Activated T-cell treated with anti-CD3 and anti-CD28 coated beads, Interleukin-2, amount 50 U/mL, for 1 hour (primary cell): ENCODE results near the gene OLIG2.

Experiments
- DNase-seq: peaks from one replicate; pipeline ENCODE4 v3.0.0-alpha.2; 2020

The OLIG2 gene

DNA sequence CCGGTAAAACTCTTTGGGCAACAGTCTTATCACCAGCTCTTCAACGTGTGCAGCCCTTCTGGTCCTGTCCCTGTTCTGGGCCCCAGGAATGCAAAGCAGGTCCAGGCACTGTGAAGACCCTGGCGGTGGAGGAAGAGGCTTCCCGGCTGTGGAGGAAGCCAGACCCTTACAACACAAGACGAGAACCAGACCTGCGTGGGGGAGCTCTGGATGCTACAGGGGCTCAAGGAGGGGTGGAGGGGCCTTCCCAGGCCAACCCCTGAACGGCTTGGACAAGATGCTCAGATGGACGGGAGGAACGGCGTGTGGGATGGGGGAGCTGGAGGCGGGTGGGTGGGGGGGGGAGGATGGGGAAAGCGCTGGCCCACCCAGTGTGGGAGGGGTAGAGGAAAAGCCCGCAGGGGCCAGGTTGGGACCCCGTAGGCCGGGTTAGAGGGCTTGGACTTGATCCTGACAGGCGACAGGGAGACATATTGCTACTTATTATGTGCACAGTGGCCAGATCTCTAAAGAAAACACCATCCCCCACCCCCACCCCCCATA is 5.1 kb upstream of the OLIG2 start:
- DNase-seq: no peak

- no peak for DNase-seq
These were observed 4.6 kb upstream of the OLIG2 start for GRCh38 chr21:33021150-33021549.

DNA sequence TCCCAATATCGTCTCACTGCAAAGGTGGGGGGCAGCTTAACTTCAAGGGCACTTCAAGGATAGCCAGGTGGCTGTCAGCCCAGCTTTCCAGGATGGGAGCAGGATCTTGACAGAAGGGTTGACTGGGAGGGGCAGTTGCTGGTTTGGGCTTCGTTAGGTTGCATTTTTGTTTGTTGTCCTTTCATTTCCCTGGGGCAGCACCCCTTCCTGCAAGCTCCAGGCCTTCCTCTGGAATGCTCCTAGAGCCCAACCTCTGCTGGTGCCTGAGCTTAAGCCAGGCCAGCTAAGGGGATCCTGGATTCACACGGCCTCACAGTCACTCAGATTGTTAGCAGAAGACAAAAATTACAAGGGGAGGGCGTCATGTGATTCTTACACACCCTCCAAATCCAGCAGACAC is 4.1 kb upstream of the OLIG2 start:
- no peak for DNase-seq

GRCh38 chr21:33022489-33022827 is 3.3 kb upstream of the OLIG2 start:
- no peak for DNase-seq

- no peak for DNase-seq
These were observed 2.7 kb upstream of the OLIG2 start for GRCh38 chr21:33022828-33023573.

DNA sequence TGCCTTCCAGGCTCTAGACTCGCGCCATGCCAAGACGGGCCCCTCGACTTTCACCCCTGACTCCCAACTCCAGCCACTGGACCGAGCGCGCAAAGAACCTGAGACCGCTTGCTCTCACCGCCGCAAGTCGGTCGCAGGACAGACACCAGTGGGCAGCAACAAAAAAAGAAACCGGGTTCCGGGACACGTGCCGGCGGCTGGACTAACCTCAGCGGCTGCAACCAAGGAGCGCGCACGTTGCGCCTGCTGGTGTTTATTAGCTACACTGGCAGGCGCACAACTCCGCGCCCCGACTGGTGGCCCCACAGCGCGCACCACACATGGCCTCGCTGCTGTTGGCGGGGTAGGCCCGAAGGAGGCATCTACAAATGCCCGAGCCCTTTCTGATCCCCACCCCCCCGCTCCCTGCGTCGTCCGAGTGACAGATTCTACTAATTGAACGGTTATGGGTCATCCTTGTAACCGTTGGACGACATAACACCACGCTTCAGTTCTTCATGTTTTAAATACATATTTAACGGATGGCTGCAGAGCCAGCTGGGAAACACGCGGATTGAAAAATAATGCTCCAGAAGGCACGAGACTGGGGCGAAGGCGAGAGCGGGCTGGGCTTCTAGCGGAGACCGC is 2.0 kb upstream of the OLIG2 start:
- DNase-seq: no peak

DNA sequence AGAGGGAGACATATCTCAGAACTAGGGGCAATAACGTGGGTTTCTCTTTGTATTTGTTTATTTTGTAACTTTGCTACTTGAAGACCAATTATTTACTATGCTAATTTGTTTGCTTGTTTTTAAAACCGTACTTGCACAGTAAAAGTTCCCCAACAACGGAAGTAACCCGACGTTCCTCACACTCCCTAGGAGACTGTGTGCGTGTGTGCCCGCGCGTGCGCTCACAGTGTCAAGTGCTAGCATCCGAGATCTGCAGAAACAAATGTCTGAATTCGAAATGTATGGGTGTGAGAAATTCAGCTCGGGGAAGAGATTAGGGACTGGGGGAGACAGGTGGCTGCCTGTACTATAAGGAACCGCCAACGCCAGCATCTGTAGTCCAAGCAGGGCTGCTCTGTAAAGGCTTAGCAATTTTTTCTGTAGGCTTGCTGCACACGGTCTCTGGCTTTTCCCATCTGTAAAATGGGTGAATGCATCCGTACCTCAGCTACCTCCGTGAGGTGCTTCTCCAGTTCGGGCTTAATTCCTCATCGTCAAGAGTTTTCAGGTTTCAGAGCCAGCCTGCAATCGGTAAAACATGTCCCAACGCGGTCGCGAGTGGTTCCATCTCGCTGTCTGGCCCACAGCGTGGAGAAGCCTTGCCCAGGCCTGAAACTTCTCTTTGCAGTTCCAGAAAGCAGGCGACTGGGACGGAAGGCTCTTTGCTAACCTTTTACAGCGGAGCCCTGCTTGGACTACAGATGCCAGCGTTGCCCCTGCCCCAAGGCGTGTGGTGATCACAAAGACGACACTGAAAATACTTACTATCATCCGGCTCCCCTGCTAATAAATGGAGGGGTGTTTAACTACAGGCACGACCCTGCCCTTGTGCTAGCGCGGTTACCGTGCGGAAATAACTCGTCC is 1.3 kb upstream of the OLIG2 start:
- DNase-seq: no peak

DNA sequence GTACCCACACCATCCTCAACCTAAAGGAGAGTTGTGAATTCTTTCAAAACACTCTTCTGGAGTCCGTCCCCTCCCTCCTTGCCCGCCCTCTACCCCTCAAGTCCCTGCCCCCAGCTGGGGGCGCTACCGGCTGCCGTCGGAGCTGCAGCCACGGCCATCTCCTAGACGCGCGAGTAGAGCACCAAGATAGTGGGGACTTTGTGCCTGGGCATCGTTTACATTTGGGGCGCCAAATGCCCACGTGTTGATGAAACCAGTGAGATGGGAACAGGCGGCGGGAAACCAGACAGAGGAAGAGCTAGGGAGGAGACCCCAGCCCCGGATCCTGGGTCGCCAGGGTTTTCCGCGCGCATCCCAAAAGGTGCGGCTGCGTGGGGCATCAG is 638 bp upstream of the OLIG2 start:
- no peak for DNase-seq

DNA sequence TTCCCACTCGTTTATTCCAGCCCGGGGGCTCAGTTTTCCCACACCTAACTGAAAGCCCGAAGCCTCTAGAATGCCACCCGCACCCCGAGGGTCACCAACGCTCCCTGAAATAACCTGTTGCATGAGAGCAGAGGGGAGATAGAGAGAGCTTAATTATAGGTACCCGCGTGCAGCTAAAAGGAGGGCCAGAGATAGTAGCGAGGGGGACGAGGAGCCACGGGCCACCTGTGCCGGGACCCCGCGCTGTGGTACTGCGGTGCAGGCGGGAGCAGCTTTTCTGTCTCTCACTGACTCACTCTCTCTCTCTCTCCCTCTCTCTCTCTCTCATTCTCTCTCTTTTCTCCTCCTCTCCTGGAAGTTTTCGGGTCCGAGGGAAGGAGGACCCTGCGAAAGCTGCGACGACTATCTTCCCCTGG is 716 bp downstream of the OLIG2 start:
- DNase-seq: no peak

- no peak for DNase-seq
These were observed 1.2 kb downstream of the OLIG2 start for GRCh38 chr21:33026878-33027400.

GRCh38 chr21:33027401-33028286 is 1.9 kb downstream of the OLIG2 start:
- no peak for DNase-seq

DNA sequence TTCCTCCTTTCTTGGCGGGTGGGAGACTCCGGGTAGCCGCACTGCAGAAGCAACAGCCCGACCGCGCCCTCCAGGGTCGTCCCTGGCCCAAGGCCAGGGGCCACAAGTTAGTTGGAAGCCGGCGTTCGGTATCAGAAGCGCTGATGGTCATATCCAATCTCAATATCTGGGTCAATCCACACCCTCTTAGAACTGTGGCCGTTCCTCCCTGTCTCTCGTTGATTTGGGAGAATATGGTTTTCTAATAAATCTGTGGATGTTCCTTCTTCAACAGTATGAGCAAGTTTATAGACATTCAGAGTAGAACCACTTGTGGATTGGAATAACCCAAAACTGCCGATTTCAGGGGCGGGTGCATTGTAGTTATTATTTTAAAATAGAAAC is 2.5 kb downstream of the OLIG2 start:
- DNase-seq: no peak

- DNase-seq: no peak
These were observed 3.1 kb downstream of the OLIG2 start for GRCh38 chr21:33028773-33029384.

GRCh38 chr21:33029385-33029921 is 3.7 kb downstream of the OLIG2 start:
- no peak for DNase-seq

- DNase-seq: no peak
These were observed 4.3 kb downstream of the OLIG2 start for GRCh38 chr21:33029975-33030461.

DNA sequence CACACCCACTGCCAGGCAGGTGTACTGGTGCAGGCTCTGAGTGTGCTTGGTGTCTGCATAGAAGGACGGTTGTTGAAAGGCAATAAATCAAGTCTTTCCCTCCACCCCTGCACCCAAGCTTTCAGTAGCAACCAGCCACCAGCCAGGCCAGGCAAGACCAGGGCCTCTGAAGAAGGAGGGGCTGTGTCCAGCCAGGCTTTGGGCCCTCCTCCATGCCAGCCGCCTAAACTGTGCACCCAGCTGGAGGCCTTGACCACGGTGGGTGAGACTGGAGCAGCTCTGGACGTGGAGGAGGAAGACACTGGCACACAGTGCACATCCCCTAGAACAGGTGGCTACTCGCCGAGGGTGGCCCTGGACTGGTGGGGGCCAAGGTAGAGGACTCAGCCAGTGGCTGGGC is 4.9 kb downstream of the OLIG2 start:
- DNase-seq: no peak

DNA sequence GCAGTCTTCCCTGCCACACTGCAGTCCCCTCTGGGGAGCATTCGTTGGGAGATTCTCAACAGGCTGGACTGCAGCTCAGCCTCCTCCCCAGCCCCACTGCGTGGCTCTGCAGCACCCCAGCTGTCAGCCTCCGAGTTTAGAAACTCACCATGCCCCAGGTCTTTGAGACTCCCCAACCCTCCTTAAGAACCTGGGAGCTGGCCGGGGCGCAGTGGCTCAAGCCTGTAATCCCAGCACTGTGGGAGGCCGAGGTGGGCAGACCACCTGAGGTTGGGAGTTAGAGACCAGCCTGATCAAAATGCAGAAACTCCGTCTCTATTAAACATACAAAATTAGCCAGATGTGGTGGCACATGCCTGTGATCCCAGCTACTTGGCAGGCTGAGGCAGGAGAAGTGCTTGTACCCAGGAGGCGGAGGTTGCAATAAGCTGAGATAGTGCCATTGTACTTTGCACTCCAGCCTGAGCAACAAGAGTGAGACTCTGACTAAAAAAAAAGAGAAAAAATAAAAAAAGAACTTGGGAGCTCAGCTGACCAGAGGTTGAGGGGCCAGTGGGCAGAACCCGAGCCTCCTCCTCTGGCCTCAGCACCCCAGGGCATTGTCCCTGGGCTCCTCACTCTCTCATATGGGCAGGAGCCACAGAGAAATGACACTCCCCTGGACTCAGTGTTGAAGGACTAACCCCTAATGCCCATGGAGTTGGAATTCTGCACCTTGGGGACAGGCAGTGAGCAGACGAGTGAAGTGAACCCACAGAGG is 5.6 kb downstream of the OLIG2 start:
- no peak for DNase-seq

GRCh38 chr21:33032434-33033047 is 6.8 kb downstream of the OLIG2 start:
- DNase-seq: no peak

- no peak for DNase-seq
These were observed 7.6 kb downstream of the OLIG2 start for GRCh38 chr21:33033094-33033951.
